Type B pancreatic cell (in vitro differentiated cells): ENCODE results near the gene SENP2. TPM values are rescaled to one million over a fixed set of nuclear protein-coding genes. Genes with fewer than 3 reads are reported as not detected.
"Not testable (repeated sequence)": the region's sequence is repeated elsewhere in the genome, so short reads cannot be mapped to it uniquely, and the experiment has no call there.

ENCODE experiments used
- DNase-seq: peaks from one replicate; pipeline ENCODE4 v3.0.0; 2021; ENCODE audit warnings: mixed read lengths; ENCODE audit not compliant: unreplicated experiment; ENCODE audit errors: extremely low spot score
- H3K27ac Mint-ChIP-seq: 2 replicates; pipeline ENCODE4 v1.8.0; 2021; ENCODE audit warnings: mild to moderate bottlenecking, mixed read lengths
- H3K27me3 Mint-ChIP-seq: 2 replicates; pipeline ENCODE4 v1.8.0; 2021; ENCODE audit warnings: mixed read lengths
- H3K36me3 Mint-ChIP-seq: 2 replicates; pipeline ENCODE4 v1.8.0; 2021; ENCODE audit warnings: mixed read lengths
- H3K4me1 Mint-ChIP-seq: one replicate; pipeline ENCODE4 v1.8.0; 2021; ENCODE audit warnings: mixed read lengths; ENCODE audit not compliant: unreplicated experiment
- H3K4me3 Mint-ChIP-seq: 2 replicates; pipeline ENCODE4 v1.8.0; 2021; ENCODE audit warnings: mild to moderate bottlenecking, mixed read lengths
- H3K9me3 Mint-ChIP-seq: 2 replicates; pipeline ENCODE4 v1.8.0; 2021; ENCODE audit warnings: mixed read lengths
- total RNA-seq: library from RNA; stranded (reverse); gene quantifications from 2 replicates; pipeline ENCODE4 v1.2.1, GENCODE V29; 2021; ENCODE audit warnings: low replicate concordance
- TF ChIP-seq, protein P1 (sequence below): fragments of 200-600 bp; sonication (generic); conservative IDR thresholded peaks from 2 replicates; pipeline ENCODE4 v1.5.0; 2021; ENCODE audit warnings: antibody characterized with exemption, mild to moderate bottlenecking

The SENP2 gene
- total RNA-seq, 1 donor from 2014 or later: 46.4 TPM

DNA sequence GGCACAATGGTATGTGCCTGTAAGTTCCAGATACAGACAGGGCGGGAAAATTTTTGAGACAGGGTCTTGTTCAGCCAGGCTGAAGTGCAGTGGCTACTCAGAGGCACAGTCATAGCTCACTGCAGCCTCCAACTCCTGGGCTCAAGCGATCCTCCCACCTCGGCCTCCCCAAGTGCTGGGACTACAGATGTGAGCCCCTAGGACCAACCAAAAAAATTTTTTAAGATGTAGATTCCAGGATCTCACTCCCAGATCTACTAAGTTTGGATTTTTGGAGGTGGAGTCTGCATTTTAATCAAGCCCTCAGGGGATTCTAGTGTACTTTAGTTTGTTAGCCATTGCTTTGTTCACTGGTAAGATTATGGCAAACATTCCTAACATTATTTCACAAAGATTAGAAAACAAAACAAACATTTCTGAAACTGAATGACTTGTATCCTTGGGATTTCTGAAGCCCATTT is 36.4 kb upstream of the SENP2 start:
- H3K27me3 Mint-ChIP-seq: no peaks in the 10 kb centered on the region
- H3K27ac Mint-ChIP-seq: peak overlapping the region; percentile 85
- TF ChIP-seq, protein P1, sequence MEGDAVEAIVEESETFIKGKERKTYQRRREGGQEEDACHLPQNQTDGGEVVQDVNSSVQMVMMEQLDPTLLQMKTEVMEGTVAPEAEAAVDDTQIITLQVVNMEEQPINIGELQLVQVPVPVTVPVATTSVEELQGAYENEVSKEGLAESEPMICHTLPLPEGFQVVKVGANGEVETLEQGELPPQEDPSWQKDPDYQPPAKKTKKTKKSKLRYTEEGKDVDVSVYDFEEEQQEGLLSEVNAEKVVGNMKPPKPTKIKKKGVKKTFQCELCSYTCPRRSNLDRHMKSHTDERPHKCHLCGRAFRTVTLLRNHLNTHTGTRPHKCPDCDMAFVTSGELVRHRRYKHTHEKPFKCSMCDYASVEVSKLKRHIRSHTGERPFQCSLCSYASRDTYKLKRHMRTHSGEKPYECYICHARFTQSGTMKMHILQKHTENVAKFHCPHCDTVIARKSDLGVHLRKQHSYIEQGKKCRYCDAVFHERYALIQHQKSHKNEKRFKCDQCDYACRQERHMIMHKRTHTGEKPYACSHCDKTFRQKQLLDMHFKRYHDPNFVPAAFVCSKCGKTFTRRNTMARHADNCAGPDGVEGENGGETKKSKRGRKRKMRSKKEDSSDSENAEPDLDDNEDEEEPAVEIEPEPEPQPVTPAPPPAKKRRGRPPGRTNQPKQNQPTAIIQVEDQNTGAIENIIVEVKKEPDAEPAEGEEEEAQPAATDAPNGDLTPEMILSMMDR: no peak
- H3K36me3 Mint-ChIP-seq: no peaks in the 10 kb centered on the region
- H3K4me3 Mint-ChIP-seq: no peak overlapping the region
- H3K9me3 Mint-ChIP-seq: no peaks in the 10 kb centered on the region
- DNase-seq: no peak
- peaks cover 11% of the 10 kb centered on the region for H3K4me1 Mint-ChIP-seq

DNA sequence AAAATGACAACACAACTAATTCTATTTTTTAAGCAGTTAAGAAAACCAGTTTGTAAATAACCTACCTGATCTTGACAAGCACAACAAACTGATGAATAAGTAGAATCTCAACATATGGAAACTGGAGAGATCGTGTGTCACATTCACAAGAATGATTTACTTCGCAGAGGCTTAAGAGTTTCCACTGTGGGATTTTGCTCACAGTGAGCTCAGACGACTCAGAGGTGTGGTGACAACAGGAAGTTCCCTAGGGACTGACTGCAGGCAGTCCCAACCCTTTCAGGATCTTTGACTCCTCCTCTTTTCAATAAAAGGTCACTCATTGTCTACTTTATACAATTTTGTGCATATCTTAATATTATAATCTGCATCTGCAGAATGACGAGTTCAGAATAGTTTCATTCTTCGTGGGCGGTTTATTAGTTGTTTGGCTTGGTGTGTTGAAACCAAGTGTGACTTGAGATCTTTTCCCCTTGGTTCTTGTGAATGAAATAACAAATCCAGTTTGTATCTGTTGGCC is 33.7 kb upstream of the SENP2 start, which contains the start of gene LIPH:
LIPH (minus strand) TSS at position 231 of the 520 bp plus-strand sequence; CDS start at position 114, 117 bp downstream.
- H3K9me3 Mint-ChIP-seq: no peaks in the 10 kb centered on the region
- no peaks in the 10 kb centered on the region for H3K27me3 Mint-ChIP-seq
- TF ChIP-seq, protein P1: no peak
- H3K4me3 Mint-ChIP-seq: peak within 1 kb of the TSS; percentile 68
- peak within 1 kb of the TSS; percentile 91 for H3K27ac Mint-ChIP-seq
- DNase-seq: no peak
- peaks cover 11% of the 10 kb centered on the region for H3K4me1 Mint-ChIP-seq
- no peaks in the 10 kb centered on the region for H3K36me3 Mint-ChIP-seq

DNA sequence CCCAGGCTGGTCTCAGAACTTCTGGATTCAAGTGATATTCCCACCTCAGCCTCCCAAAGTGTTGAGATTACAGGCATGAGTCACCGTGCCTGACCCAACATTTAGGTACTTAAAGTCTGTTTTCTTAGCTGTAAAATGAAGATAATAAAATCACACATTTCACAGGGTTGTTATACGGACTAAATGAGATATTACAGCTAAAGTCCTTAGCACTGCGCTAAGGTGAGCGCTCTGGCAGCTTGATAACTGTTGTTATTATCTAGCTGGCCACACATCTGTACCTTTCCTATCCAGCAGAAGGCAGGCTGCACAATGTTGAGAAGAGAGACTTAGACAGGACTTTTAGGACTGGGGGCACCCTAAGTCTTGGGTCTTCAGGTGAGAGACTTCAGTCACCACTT is 31.0 kb upstream of the SENP2 start:
- peak overlapping the region; percentile 46 for H3K27ac Mint-ChIP-seq
- H3K36me3 Mint-ChIP-seq: no peaks in the 10 kb centered on the region
- TF ChIP-seq, protein P1: no peak
- no peak overlapping the region for H3K4me3 Mint-ChIP-seq
- H3K4me1 Mint-ChIP-seq: peaks cover 15% of the 10 kb centered on the region
- H3K9me3 Mint-ChIP-seq: no peaks in the 10 kb centered on the region
- peaks cover 11% of the 10 kb centered on the region for H3K27me3 Mint-ChIP-seq
- no peak for DNase-seq

DNA sequence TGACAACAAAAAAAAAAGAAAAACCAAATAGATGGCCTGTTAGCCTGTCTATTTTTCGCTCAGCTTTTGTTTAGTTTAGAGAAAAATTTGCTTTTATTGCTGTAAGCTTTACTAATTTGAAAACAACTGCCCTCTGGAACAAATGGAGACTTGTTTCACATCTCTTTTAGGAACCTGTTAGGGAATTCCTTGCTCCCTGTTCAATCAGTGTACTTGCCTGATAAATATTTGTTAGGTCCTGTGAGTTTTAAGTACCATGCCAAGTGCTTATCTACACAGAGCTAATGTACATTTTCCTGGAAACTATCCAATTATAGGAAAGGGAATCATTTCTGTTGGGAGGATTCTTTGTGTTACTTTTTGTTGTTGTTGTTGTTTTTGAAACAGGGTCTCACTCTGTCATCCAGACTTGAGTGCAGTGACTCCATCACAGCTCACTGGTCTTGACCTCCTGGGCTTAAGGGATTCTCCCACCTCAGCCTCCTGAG is 30.2 kb upstream of the SENP2 start:
- Mint-ChIP-seq H3K27me3 (peaks cover 11% of the 10 kb centered on the region), H3K27ac (peak overlapping the region; percentile 26), H3K4me1 (peaks cover 15% of the 10 kb centered on the region), H3K9me3 (no peaks in the 10 kb centered on the region), H3K4me3 (no peak overlapping the region), H3K36me3 (no peaks in the 10 kb centered on the region)
- no peak for DNase-seq
- TF ChIP-seq, protein P1: no peak

DNA sequence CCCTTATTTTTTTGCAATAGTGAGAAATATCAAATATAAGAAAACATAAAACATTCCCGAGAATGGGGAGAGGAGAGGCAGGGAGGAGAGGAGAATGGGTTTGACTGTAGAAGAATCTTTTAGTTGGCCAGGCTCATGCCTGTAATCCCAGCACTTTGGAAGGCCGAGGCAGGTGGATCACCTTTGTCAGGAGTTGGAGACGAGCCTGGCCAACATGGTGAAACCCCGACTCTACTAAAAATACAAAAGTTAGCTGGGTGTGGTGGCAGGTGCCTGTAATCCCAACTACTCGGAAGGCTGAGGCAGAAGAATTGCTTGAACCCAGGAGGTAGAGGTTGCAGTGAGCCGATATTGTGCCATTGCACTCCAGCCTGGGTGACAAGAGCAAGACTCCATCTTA is 29.5 kb upstream of the SENP2 start:
- not testable (repeated sequence) for H3K9me3 Mint-ChIP-seq, H3K36me3 Mint-ChIP-seq, DNase-seq, H3K4me3 Mint-ChIP-seq
- Mint-ChIP-seq H3K27me3 (peaks cover 11% of the 10 kb centered on the region), H3K4me1 (peaks cover 15% of the 10 kb centered on the region), H3K27ac (peak overlapping the region; percentile 26)

DNA sequence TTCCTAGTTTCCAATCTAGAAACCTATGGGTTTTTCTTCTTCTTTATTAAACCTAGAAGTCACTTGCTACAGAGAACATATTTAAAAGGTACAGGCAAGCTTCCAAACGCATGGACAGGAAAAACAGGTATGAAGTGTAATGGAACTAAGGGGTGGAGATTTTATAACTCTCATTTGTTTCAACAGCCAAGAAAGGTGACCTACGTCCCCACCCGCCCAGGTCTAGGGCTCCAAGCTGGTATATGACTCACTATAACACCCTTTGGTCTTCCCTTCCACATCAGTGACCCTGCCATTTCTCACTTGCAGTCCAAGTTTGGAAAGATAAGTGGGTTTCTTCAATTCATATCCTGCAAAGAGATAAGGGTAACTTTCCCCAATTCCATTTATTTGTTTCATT is 27.7 kb upstream of the SENP2 start:
- Mint-ChIP-seq H3K27me3 (peaks cover 19% of the 10 kb centered on the region), H3K4me1 (peaks cover 12% of the 10 kb centered on the region), H3K36me3 (no peaks in the 10 kb centered on the region), H3K27ac (peak overlapping the region; percentile 100), H3K9me3 (no peaks in the 10 kb centered on the region), H3K4me3 (peak overlapping the region; percentile 76)
- TF ChIP-seq, protein P1: no peak
- DNase-seq: no peak
